ENCODE measurements around the gene GMDS. TPM values are rescaled to one million over a fixed set of nuclear protein-coding genes. Genes with fewer than 3 reads are reported as not detected.

The GMDS gene
- total and polyA plus RNA-seq, 2 donors = 19.9 to 28.4 TPM

DNA sequence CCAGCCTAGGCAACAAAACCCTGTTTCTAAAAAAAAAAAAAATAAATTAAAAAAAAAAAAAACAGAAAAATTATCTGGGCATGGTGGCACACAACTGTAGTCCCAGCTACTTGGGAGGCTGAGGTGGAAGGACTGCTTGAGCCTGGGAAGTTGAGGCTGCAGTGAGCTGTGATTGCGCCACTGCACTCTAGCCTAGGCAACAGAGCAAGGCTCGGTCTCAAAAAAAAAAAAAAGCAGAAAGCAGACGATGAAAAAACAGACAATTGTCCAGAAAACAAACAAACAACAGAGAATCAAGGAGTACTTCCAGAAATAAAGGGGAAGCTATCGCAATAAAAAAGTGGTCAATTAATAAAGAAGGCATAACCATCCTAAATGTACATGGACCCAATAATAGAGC, 229.4 kb downstream of the GMDS start:
- H3K36me3 ChIP-seq (ENCODE audit: control insufficient read depth in 2 of 2, insufficient read depth in 2 of 2, low read length in 1 of 2) = no peaks in the 10 kb centered on the region
- H3K27ac ChIP-seq (ENCODE audit: low read depth in 1 of 2, low read length in 1 of 2) = no peak overlapping the region
- H3K9me3 ChIP-seq (ENCODE audit: control insufficient read depth in 2 of 2, insufficient read depth in 1 of 2, low read length in 1 of 2) = peaks cover 0 to 3% of the 10 kb centered on the region in 2 donors
- DNase-seq (ENCODE audit: low read depth in 6 of 9, low spot score in 9 of 9) = no peak
- peaks cover 0 to 4% of the 10 kb centered on the region in 2 donors for H3K4me1 ChIP-seq (ENCODE audit: control insufficient read depth in 2 of 2, insufficient read depth in 2 of 2, low read length in 2 of 2)
- WGBS = 90% methylated on average over 4 of the region's 4 CpGs
- H3K27me3 ChIP-seq (ENCODE audit: control insufficient read depth in 2 of 2, insufficient read depth in 1 of 2, low read length in 1 of 2) = no peaks in the 10 kb centered on the region
- no peak overlapping the region for H3K4me3 ChIP-seq (ENCODE audit: low read length in 2 of 2)

DNA sequence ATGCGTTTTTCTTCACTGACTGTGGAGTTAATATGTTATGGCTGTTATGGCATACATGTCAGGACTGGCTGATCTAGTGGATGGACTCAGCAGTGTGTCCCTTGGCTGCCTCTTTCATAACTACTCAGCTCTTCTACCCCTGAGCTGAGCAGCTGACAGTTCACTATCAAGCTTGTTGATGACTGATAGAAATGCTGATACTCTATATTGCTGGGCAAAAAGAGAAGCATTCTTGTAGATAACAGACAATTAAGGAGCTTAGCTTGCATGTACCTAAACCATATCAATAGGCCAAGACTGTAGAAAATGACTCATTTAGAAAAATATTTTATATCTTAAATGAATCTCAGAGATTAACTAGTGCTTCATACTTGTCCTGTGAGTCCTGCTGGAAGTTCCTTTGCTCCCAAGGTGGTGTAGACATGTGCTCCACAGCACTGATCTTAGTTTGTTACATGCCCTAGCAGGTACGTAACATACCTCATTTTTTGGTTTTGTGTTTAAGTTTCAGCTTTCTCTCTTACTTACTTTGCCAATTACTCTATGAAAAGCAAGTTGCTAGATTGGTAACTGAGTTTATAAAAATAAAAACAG, 236.9 kb downstream of the GMDS start:
- no peak for DNase-seq (ENCODE audit: low read depth in 6 of 9, low spot score in 9 of 9)
- Histone ChIP-seq H3K9me3 (ENCODE audit: control insufficient read depth in 2 of 2, insufficient read depth in 1 of 2, low read length in 1 of 2) (no peaks in the 10 kb centered on the region), H3K27me3 (ENCODE audit: control insufficient read depth in 2 of 2, insufficient read depth in 1 of 2, low read length in 1 of 2) (no peaks in the 10 kb centered on the region), H3K4me1 (ENCODE audit: control insufficient read depth in 2 of 2, insufficient read depth in 2 of 2, low read length in 2 of 2) (no peaks in the 10 kb centered on the region), H3K27ac (ENCODE audit: low read depth in 1 of 2, low read length in 1 of 2) (no peak overlapping the region), H3K4me3 (ENCODE audit: low read length in 2 of 2) (no peak overlapping the region), H3K36me3 (ENCODE audit: control insufficient read depth in 2 of 2, insufficient read depth in 2 of 2, low read length in 1 of 2) (no peaks in the 10 kb centered on the region)
- 78% methylated on average over 2 of the region's 2 CpGs for WGBS

DNA sequence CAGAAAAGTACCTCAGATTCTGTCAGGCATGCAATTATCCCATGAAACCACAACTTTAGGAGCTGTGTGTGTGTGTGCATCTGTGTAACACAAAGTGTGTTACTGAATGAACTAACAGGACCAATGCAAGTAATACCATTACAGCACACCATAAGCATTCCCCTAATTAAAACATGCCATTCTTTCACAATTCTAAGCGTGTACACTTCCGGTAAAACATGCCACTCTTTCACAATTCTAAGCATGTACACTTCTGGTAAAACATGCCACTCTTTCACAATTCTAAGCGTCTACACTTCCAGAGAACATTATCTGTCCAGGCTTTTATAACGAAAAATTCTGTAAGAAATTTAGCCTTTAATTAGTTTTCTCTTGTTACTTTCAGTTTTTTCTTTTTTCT, 238.2 kb downstream of the GMDS start:
- H3K4me1 ChIP-seq (ENCODE audit: control insufficient read depth in 2 of 2, insufficient read depth in 2 of 2, low read length in 2 of 2) = no peaks in the 10 kb centered on the region
- no peaks in the 10 kb centered on the region for H3K27me3 ChIP-seq (ENCODE audit: control insufficient read depth in 2 of 2, insufficient read depth in 1 of 2, low read length in 1 of 2)
- H3K4me3 ChIP-seq (ENCODE audit: low read length in 2 of 2) = no peak overlapping the region
- H3K36me3 ChIP-seq (ENCODE audit: control insufficient read depth in 2 of 2, insufficient read depth in 2 of 2, low read length in 1 of 2) = no peaks in the 10 kb centered on the region
- no peaks in the 10 kb centered on the region for H3K9me3 ChIP-seq (ENCODE audit: control insufficient read depth in 2 of 2, insufficient read depth in 1 of 2, low read length in 1 of 2)
- no peak for DNase-seq (ENCODE audit: low read depth in 6 of 9, low spot score in 9 of 9)
- 85% methylated on average over 4 of the region's 4 CpGs for WGBS
- H3K27ac ChIP-seq (ENCODE audit: low read depth in 1 of 2, low read length in 1 of 2) = no peak overlapping the region

DNA sequence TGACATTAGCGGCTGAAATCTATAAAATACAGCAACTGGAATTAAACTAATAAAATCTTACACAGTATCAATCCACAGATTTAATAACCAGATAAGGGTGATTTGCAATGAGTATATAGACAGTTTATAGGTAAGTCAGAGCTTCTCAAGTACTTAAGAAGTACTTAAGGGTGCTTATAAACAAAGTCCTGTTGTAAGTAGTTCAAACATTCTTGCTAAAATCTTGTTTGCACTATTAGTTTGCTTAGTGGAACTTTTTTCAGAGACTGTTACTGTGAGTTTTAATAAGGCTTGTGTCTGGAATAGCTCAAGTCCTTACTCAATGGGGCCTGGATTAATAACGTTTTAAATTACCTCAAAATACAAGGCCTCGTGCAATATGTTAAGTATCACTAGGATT, 240.5 kb downstream of the GMDS start:
- H3K4me1 ChIP-seq (ENCODE audit: control insufficient read depth in 2 of 2, insufficient read depth in 2 of 2, low read length in 2 of 2) = no peaks in the 10 kb centered on the region
- no peaks in the 10 kb centered on the region for H3K27me3 ChIP-seq (ENCODE audit: control insufficient read depth in 2 of 2, insufficient read depth in 1 of 2, low read length in 1 of 2)
- DNase-seq (ENCODE audit: low read depth in 6 of 9, low spot score in 9 of 9) = no peak
- H3K9me3 ChIP-seq (ENCODE audit: control insufficient read depth in 2 of 2, insufficient read depth in 1 of 2, low read length in 1 of 2) = no peaks in the 10 kb centered on the region
- 97% methylated on average over 3 of the region's 3 CpGs for WGBS
- no peak overlapping the region for H3K27ac ChIP-seq (ENCODE audit: low read depth in 1 of 2, low read length in 1 of 2)
- no peak overlapping the region for H3K4me3 ChIP-seq (ENCODE audit: low read length in 2 of 2)
- no peaks in the 10 kb centered on the region for H3K36me3 ChIP-seq (ENCODE audit: control insufficient read depth in 2 of 2, insufficient read depth in 2 of 2, low read length in 1 of 2)

DNA sequence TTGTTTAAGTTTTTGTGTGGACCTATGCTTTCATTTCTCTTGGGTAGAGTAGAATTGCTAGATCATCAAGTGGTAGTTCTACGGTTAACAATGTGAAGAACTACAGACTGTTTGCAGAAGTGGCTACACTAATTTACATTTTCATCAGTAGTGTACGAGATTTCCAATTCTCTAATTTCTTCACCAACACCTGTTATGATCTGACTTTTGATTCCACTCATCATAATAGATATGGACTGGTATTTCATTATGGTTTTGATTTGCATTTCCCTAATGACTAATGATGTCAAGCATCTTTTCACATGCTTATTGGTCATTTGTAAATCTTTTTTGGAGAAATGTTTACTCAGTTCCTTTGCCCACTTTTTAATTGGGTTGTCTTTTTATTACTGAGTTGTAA, 244.4 kb downstream of the GMDS start:
- no peak for DNase-seq (ENCODE audit: low read depth in 6 of 9, low spot score in 9 of 9)
- no peaks in the 10 kb centered on the region for H3K9me3 ChIP-seq (ENCODE audit: control insufficient read depth in 2 of 2, insufficient read depth in 1 of 2, low read length in 1 of 2)
- 73% methylated on average over 2 of the region's 2 CpGs for WGBS

DNA sequence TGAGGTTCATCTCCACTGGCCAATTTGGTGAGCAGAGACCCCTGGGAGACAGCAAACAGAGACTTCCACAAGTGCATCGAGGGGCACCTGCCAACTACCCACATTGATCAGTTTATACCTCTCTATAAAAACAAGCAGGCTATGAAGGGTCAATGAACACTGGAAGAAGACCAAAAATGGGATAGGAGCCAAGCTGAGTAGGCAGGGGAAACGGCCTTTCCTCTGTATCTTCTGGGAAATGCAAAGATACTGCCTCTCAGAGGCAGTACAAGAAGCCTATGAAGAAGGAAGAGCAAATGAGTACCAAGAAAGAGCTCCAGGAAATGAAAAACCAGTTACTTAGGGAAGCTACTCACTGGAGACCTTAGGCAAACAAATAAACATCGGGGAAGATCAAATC, 247.7 kb downstream of the GMDS start:
- 85% methylated on average over 3 of the region's 3 CpGs for WGBS
- no peaks in the 10 kb centered on the region for H3K36me3 ChIP-seq (ENCODE audit: control insufficient read depth in 2 of 2, insufficient read depth in 2 of 2, low read length in 1 of 2)
- no peak overlapping the region for H3K4me3 ChIP-seq (ENCODE audit: low read length in 2 of 2)
- H3K27me3 ChIP-seq (ENCODE audit: control insufficient read depth in 2 of 2, insufficient read depth in 1 of 2, low read length in 1 of 2) = no peaks in the 10 kb centered on the region
- H3K4me1 ChIP-seq (ENCODE audit: control insufficient read depth in 2 of 2, insufficient read depth in 2 of 2, low read length in 2 of 2) = no peaks in the 10 kb centered on the region
- no peak overlapping the region for H3K27ac ChIP-seq (ENCODE audit: low read depth in 1 of 2, low read length in 1 of 2)
- no peaks in the 10 kb centered on the region for H3K9me3 ChIP-seq (ENCODE audit: control insufficient read depth in 2 of 2, insufficient read depth in 1 of 2, low read length in 1 of 2)
- no peak for DNase-seq (ENCODE audit: low read depth in 6 of 9, low spot score in 9 of 9)

More for the DNA sequence above, 244.4 kb downstream of the GMDS start:
- no peaks in the 10 kb centered on the region for H3K36me3 ChIP-seq (ENCODE audit: control insufficient read depth in 2 of 2, insufficient read depth in 2 of 2, low read length in 1 of 2)
- no peaks in the 10 kb centered on the region for H3K4me1 ChIP-seq (ENCODE audit: control insufficient read depth in 2 of 2, insufficient read depth in 2 of 2, low read length in 2 of 2)
- no peaks in the 10 kb centered on the region for H3K27me3 ChIP-seq (ENCODE audit: control insufficient read depth in 2 of 2, insufficient read depth in 1 of 2, low read length in 1 of 2)
- no peak overlapping the region for H3K4me3 ChIP-seq (ENCODE audit: low read length in 2 of 2)
- H3K27ac ChIP-seq (ENCODE audit: low read depth in 1 of 2, low read length in 1 of 2) = no peak overlapping the region

DNA sequence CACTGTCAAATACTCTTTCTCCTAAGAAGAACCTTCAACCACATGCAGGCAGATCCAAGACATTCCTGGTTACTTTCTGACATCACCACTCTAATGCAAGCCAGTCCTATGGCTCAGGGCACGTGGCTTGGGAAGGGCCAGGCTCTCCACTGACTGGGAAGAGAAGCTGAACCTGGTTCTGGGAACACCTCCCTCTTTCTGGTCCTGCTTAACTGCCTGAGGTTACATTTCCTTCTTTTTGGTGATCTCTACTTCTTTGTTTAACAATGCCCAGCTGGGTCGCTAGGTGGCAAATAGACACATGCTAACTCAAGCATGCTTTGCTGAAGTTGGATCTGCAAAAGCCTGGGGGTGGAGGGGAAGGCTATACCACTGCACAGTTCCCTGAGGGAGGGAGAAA, 249.8 kb downstream of the GMDS start:
- no peaks in the 10 kb centered on the region for H3K9me3 ChIP-seq (ENCODE audit: control insufficient read depth in 2 of 2, insufficient read depth in 1 of 2, low read length in 1 of 2)
- DNase-seq (ENCODE audit: low read depth in 6 of 9, low spot score in 9 of 9) = peak in 1 of 9 donors; percentile 5
- H3K27ac ChIP-seq (ENCODE audit: low read depth in 1 of 2, low read length in 1 of 2) = no peak overlapping the region
- H3K36me3 ChIP-seq (ENCODE audit: control insufficient read depth in 2 of 2, insufficient read depth in 2 of 2, low read length in 1 of 2) = no peaks in the 10 kb centered on the region
- WGBS = 94% methylated on average over 2 of the region's 2 CpGs
- H3K4me1 ChIP-seq (ENCODE audit: control insufficient read depth in 2 of 2, insufficient read depth in 2 of 2, low read length in 2 of 2) = no peaks in the 10 kb centered on the region
- no peaks in the 10 kb centered on the region for H3K27me3 ChIP-seq (ENCODE audit: control insufficient read depth in 2 of 2, insufficient read depth in 1 of 2, low read length in 1 of 2)
- no peak overlapping the region for H3K4me3 ChIP-seq (ENCODE audit: low read length in 2 of 2)

DNA sequence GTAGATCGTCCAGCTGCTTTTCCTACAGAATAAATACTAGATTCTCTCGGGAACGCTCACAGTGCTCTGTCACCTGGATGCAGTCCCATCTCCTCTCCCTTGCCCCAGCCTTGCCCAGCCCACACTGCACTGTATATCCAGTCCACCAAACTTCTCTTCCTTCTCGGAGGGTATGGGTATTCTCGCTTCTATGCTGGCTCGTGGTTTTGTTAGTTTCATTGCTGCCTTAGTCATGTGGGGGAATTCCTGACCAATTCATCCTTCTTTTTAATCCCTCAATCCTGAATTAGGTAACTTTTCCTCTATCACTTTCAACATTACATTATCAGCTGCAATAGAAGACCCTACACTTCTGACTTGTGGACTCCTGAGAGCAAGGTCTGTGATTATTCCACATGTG, 252.4 kb downstream of the GMDS start:
- WGBS = 97% methylated on average over 6 of the region's 6 CpGs
- H3K9me3 ChIP-seq (ENCODE audit: control insufficient read depth in 2 of 2, insufficient read depth in 1 of 2, low read length in 1 of 2) = no peaks in the 10 kb centered on the region
- no peaks in the 10 kb centered on the region for H3K4me1 ChIP-seq (ENCODE audit: control insufficient read depth in 2 of 2, insufficient read depth in 2 of 2, low read length in 2 of 2)
- DNase-seq (ENCODE audit: low read depth in 6 of 9, low spot score in 9 of 9) = no peak
- H3K27me3 ChIP-seq (ENCODE audit: control insufficient read depth in 2 of 2, insufficient read depth in 1 of 2, low read length in 1 of 2) = no peaks in the 10 kb centered on the region
- H3K27ac ChIP-seq (ENCODE audit: low read depth in 1 of 2, low read length in 1 of 2) = no peak overlapping the region
- no peaks in the 10 kb centered on the region for H3K36me3 ChIP-seq (ENCODE audit: control insufficient read depth in 2 of 2, insufficient read depth in 2 of 2, low read length in 1 of 2)
- no peak overlapping the region for H3K4me3 ChIP-seq (ENCODE audit: low read length in 2 of 2)

DNA sequence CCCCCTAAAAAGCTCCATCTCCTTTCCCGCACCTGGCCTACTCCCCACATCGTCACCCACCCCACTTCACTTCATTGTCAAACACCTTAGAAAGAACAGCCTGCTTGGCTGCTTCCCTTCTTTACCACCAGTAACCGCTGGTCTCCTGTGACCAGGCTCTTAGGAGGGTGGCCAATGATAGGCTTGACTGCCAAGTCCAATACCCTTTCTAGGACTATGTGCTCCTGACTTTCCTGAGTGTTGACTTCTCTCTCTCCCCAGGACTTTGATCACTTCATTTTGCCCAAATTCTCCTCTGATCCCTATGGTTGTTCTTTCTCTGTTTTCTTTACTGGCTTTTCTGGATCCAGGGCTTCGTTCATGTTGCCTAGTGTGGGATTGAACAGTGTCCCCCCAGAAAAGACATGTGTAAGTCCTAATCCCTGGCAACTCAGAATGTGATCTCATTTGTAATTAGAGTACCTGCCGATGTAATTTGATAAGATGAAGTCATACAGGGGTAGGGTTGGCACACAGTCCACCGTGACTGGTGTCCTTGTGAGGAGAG, 254.0 kb downstream of the GMDS start:
- Histone ChIP-seq H3K4me1 (ENCODE audit: control insufficient read depth in 2 of 2, insufficient read depth in 2 of 2, low read length in 2 of 2) (no peaks in the 10 kb centered on the region), H3K9me3 (ENCODE audit: control insufficient read depth in 2 of 2, insufficient read depth in 1 of 2, low read length in 1 of 2) (no peaks in the 10 kb centered on the region), H3K36me3 (ENCODE audit: control insufficient read depth in 2 of 2, insufficient read depth in 2 of 2, low read length in 1 of 2) (no peaks in the 10 kb centered on the region), H3K4me3 (ENCODE audit: low read length in 2 of 2) (no peak overlapping the region), H3K27me3 (ENCODE audit: control insufficient read depth in 2 of 2, insufficient read depth in 1 of 2, low read length in 1 of 2) (no peaks in the 10 kb centered on the region), H3K27ac (ENCODE audit: low read depth in 1 of 2, low read length in 1 of 2) (no peak overlapping the region)
- WGBS = 98% methylated on average over 6 of the region's 6 CpGs
- no peak for DNase-seq (ENCODE audit: low read depth in 6 of 9, low spot score in 9 of 9)
